GM23248 (cell line): Measurements from ENCODE around the gene ACTL10. TPM values are rescaled to one million over a fixed set of nuclear protein-coding genes. Genes with fewer than 3 reads are reported as not detected.

ENCODE experiments used
- DNase-seq: peaks from one replicate; pipeline ENCODE4 v3.0.0-alpha.2; 2015
- H2AFZ ChIP-seq: fragments of 200-600 bp; sonication (generic); 2 replicates; pipeline ENCODE4 v1.6.1; 2016; ENCODE audit warnings: antibody characterized with exemption
- H3F3A ChIP-seq: fragments of 200-600 bp; sonication (generic); 2 replicates; pipeline ENCODE4 v1.6.1; 2016; ENCODE audit warnings: mild to moderate bottlenecking, antibody characterized with exemption, mixed run types; ENCODE audit not compliant: insufficient read depth
- H3K27ac ChIP-seq: fragments of 200-600 bp; sonication (generic); 2 replicates; pipeline ENCODE4 v1.5.1; 2016; ENCODE audit warnings: mild to moderate bottlenecking
- H3K27me3 ChIP-seq: fragments of 200-600 bp; sonication (generic); replicated peaks from 2 replicates; pipeline ENCODE4 v1.6.1; 2016; ENCODE audit warnings: mild to moderate bottlenecking; ENCODE audit not compliant: insufficient read depth
- H3K36me3 ChIP-seq: fragments of 200-600 bp; sonication (generic); 2 replicates; pipeline ENCODE4 v1.6.1; 2016; ENCODE audit warnings: low read depth, mild to moderate bottlenecking
- H3K4me1 ChIP-seq: fragments of 200-600 bp; sonication (generic); 2 replicates; pipeline ENCODE4 v1.6.1; 2016; ENCODE audit warnings: mild to moderate bottlenecking; ENCODE audit not compliant: insufficient read depth
- H3K4me2 ChIP-seq: fragments of 200-600 bp; sonication (generic); one replicate; pipeline ENCODE4 v1.6.1; 2016; ENCODE audit warnings: mild to moderate bottlenecking; ENCODE audit not compliant: unreplicated experiment
- H3K4me3 ChIP-seq: fragments of 200-600 bp; sonication (generic); 2 replicates; pipeline ENCODE4 v1.5.1; 2016; ENCODE audit warnings: mild to moderate bottlenecking
- H3K79me2 ChIP-seq: fragments of 200-600 bp; sonication (generic); 2 replicates; pipeline ENCODE4 v1.6.1; 2016; ENCODE audit warnings: mild to moderate bottlenecking; ENCODE audit not compliant: insufficient read depth
- H3K9ac ChIP-seq: fragments of 200-600 bp; sonication (generic); 2 replicates; pipeline ENCODE4 v1.6.1; 2016; ENCODE audit warnings: mild to moderate bottlenecking
- H3K9me2 ChIP-seq: fragments of 200-600 bp; sonication (generic); 2 replicates; pipeline ENCODE4 v1.6.1; 2016; ENCODE audit warnings: mixed run types, mild to moderate bottlenecking, moderate library complexity; ENCODE audit not compliant: insufficient read depth
- H3K9me3 ChIP-seq: fragments of 200-600 bp; sonication (generic); one replicate; pipeline ENCODE4 v1.6.1; 2017; ENCODE audit warnings: low read depth
- H4K20me1 ChIP-seq: fragments of 200-600 bp; sonication (generic); 2 replicates; pipeline ENCODE4 v1.6.0; 2016; ENCODE audit not compliant: insufficient read depth
- EZH2 ChIP-seq: fragments of 200-600 bp; sonication (generic); IDR thresholded peaks from 2 replicates; pipeline ENCODE4 v1.6.1; 2018; ENCODE audit warnings: antibody characterized with exemption, mild to moderate bottlenecking; ENCODE audit not compliant: insufficient read depth, poor library complexity, severe bottlenecking
- EZH2phosphoT487 ChIP-seq: fragments of 200-600 bp; sonication (generic); IDR thresholded peaks from 2 replicates; pipeline ENCODE4 v1.6.1; 2018; ENCODE audit warnings: antibody characterized with exemption, moderate library complexity, mild to moderate bottlenecking, low read depth; ENCODE audit not compliant: insufficient read depth
- WGBS, 2 experiments: methylation state at CpG; one replicate each; pipeline ENCODE4 v1.1.6; 2015 to 2017; ENCODE audit warnings: low lambda C conversion rate in 2 of 2, low coverage in 1 of 2; ENCODE audit errors: missing lambda C conversion rate in 2 of 2; 5-methylcytosine and 5-hydroxymethylcytosine counted together
- in situ Hi-C: fragments of 300-500 bp; cut with MboI; formaldehyde crosslinking; loops from 2 replicates; pipeline ENCODE4 v1.15.0; 2020
- polyA plus RNA-seq: library from polyadenylated mRNA; unstranded; fragments of >200 nt; fragmentation: Nextera tagmentation; extraction: Ambion mirVana; gene quantifications from 2 replicates; pipeline ENCODE4 v1.2.1, GENCODE V29; 2016
- total RNA-seq: library from RNA; depleted of rRNA; stranded (reverse); fragments of >200 nt; shearing (Covaris generic); gene quantifications from 2 replicates; pipeline ENCODE4 v1.2.3, GENCODE V29; 2014

ACTL10 gene
- total and polyA plus RNA-seq, 2 experiments from 2014 or later, result 1.7 to 3.4 TPM

- H3K9me3 ChIP-seq, result no peaks in the 10 kb centered on the region
- H3K4me2 ChIP-seq, result no peak overlapping the region
- H3K9ac ChIP-seq, result no peak overlapping the region
- TF ChIP-seq EZH2 (no peak), EZH2phosphoT487 (no peak)
- no peaks in the 10 kb centered on the region for H4K20me1 ChIP-seq
- H3K36me3 ChIP-seq, result no peaks in the 10 kb centered on the region
- peaks cover 8% of the 10 kb centered on the region for H3K4me1 ChIP-seq
- H3K27me3 ChIP-seq, result no peaks in the 10 kb centered on the region
- no peak overlapping the region for H3K27ac ChIP-seq
- WGBS, 2 experiments, result 80 to 82% methylated on average over 8 to 19 of the region's 27 CpGs
- DNase-seq, result no peak
- no peak overlapping the region for H2AFZ ChIP-seq
- peaks cover 8% of the 10 kb centered on the region for H3F3A ChIP-seq
- no peaks in the 10 kb centered on the region for H3K9me2 ChIP-seq
- in situ Hi-C loops, result no loop called here
- H3K79me2 ChIP-seq, result no peaks in the 10 kb centered on the region
- H3K4me3 ChIP-seq, result no peak overlapping the region
These were observed 35.1 kb downstream of the ACTL10 start for GRCh38 chr20:33701629-33702450.

- Histone ChIP-seq H3K9me3 (no peaks in the 10 kb centered on the region), H3K27me3 (no peaks in the 10 kb centered on the region), H3K9me2 (no peaks in the 10 kb centered on the region), H3K4me2 (no peak overlapping the region), H3F3A (no peaks in the 10 kb centered on the region; the same call in 1 of the 2 replicates), H3K4me3 (no peak overlapping the region), H2AFZ (no peak overlapping the region), H3K4me1 (no peaks in the 10 kb centered on the region), H3K79me2 (no peaks in the 10 kb centered on the region), H4K20me1 (no peaks in the 10 kb centered on the region), H3K9ac (no peak overlapping the region), H3K27ac (no peak overlapping the region), H3K36me3 (no peaks in the 10 kb centered on the region)
- TF ChIP-seq EZH2, result no peak
- 51 to 55% methylated on average over 3 to 5 of the region's 5 CpGs for WGBS, 2 experiments
- DNase-seq, result no peak
- in situ Hi-C loops, result no loop called here
These were observed 36.1 kb downstream of the ACTL10 start for GRCh38 chr20:33702861-33703260.

GRCh38 chr20:33703498-33704137 is 36.9 kb downstream of the ACTL10 start:
- no peaks in the 10 kb centered on the region for H3K4me1 ChIP-seq
- TF ChIP-seq EZH2 (no peak), EZH2phosphoT487 (no peak)
- H3F3A ChIP-seq, result no peaks in the 10 kb centered on the region
- H3K9me2 ChIP-seq, result no peaks in the 10 kb centered on the region
- WGBS, 2 experiments, result 84 to 87% methylated on average over 8 of the region's 8 CpGs
- no peak overlapping the region for H3K9ac ChIP-seq
- in situ Hi-C loops, result no loop called here
- no peaks in the 10 kb centered on the region for H3K27me3 ChIP-seq
- H3K79me2 ChIP-seq, result no peaks in the 10 kb centered on the region
- H3K27ac ChIP-seq, result no peak overlapping the region
- H2AFZ ChIP-seq, result no peak overlapping the region
- no peaks in the 10 kb centered on the region for H3K9me3 ChIP-seq
- H3K36me3 ChIP-seq, result no peaks in the 10 kb centered on the region
- H4K20me1 ChIP-seq, result no peaks in the 10 kb centered on the region
- no peak for DNase-seq
- H3K4me2 ChIP-seq, result no peak overlapping the region
- no peak overlapping the region for H3K4me3 ChIP-seq

- no peaks in the 10 kb centered on the region for H3K36me3 ChIP-seq
- H3K79me2 ChIP-seq, result no peaks in the 10 kb centered on the region
- H2AFZ ChIP-seq, result no peak overlapping the region
- WGBS, 2 experiments, result 91 to 92% methylated on average over 11 of the region's 11 CpGs
- H3K27me3 ChIP-seq, result no peaks in the 10 kb centered on the region
- no peak for TF ChIP-seq EZH2phosphoT487
- TF ChIP-seq EZH2, result no peak
- H3K9me3 ChIP-seq, result no peaks in the 10 kb centered on the region
- no peak overlapping the region for H3K4me2 ChIP-seq
- no peaks in the 10 kb centered on the region for H4K20me1 ChIP-seq
- no peaks in the 10 kb centered on the region for H3F3A ChIP-seq
- H3K4me3 ChIP-seq, result no peak overlapping the region
- H3K9ac ChIP-seq, result no peak overlapping the region
- DNase-seq, result peak; percentile 20
- H3K9me2 ChIP-seq, result no peaks in the 10 kb centered on the region
- no peaks in the 10 kb centered on the region for H3K4me1 ChIP-seq
- in situ Hi-C loops, result no loop called here
- H3K27ac ChIP-seq, result no peak overlapping the region
These were observed 37.6 kb downstream of the ACTL10 start for GRCh38 chr20:33704197-33704924.
